ENCODE data around the gene TDRD7. TPM values are rescaled to one million over a fixed set of nuclear protein-coding genes. Genes with fewer than 3 reads are reported as not detected.

TDRD7 gene
- polyA plus RNA-seq, 1 donor from 2014 or later, result 9.7 TPM

GRCh38 chr9:97365634-97366033 is 46.3 kb upstream of the TDRD7 start:
- Histone ChIP-seq H3F3A (ENCODE audit: insufficient read depth, low read length, poor library complexity, severe bottlenecking) (no peaks in the 10 kb centered on the region), H3K4me3 (ENCODE audit: low read length) (no peak overlapping the region), H3K9me3 (ENCODE audit: low read length) (no peaks in the 10 kb centered on the region), H3K27ac (ENCODE audit: low read length) (no peak overlapping the region), H3K36me3 (ENCODE audit: insufficient read depth, low read length) (peaks cover 10% of the 10 kb centered on the region), H3K79me2 (replicated peaks; ENCODE audit: insufficient read depth, low read length) (no peaks in the 10 kb centered on the region), H2AFZ (ENCODE audit: low read depth, low read length) (no peak overlapping the region), H3K27me3 (ENCODE audit: insufficient read depth, low read depth, low read length) (no peaks in the 10 kb centered on the region), H3K9ac (ENCODE audit: low read length) (no peak overlapping the region), H3K9me2 (ENCODE audit: insufficient read depth, low read length) (no peaks in the 10 kb centered on the region), H3K4me2 (ENCODE audit: low read length) (no peak overlapping the region), H4K20me1 (ENCODE audit: insufficient read depth) (no peaks in the 10 kb centered on the region)
- TF ChIP-seq CTCF (IDR thresholded peaks at IDR 0.05; ENCODE audit: poor library complexity, severe bottlenecking) (no peak), EZH2 (IDR thresholded peaks at IDR 0.05; ENCODE audit: borderline replicate concordance, insufficient read depth, low read length, poor library complexity, severe bottlenecking) (no peak), SMC3 (conservative IDR thresholded peaks at IDR 0.05; ENCODE audit: poor library complexity) (no peak), REST (IDR thresholded peaks at IDR 0.05; ENCODE audit: borderline replicate concordance) (no peak), RAD21 (conservative IDR thresholded peaks at IDR 0.05) (no peak), POLR2AphosphoS5 (IDR thresholded peaks at IDR 0.05) (no peak), TAF1 (IDR thresholded peaks at IDR 0.05; ENCODE audit: low read depth) (no peak), EP300 (conservative IDR thresholded peaks at IDR 0.05; ENCODE audit: poor library complexity, severe bottlenecking) (no peak), MXI1 (conservative IDR thresholded peaks at IDR 0.05; ENCODE audit: poor library complexity, severe bottlenecking) (no peak)

- H3K36me3 ChIP-seq (ENCODE audit: insufficient read depth, low read length), result peaks cover 11% of the 10 kb centered on the region
- TF ChIP-seq POLR2AphosphoS5 (IDR thresholded peaks at IDR 0.05) (no peak), RAD21 (conservative IDR thresholded peaks at IDR 0.05) (no peak), EZH2 (IDR thresholded peaks at IDR 0.05; ENCODE audit: borderline replicate concordance, insufficient read depth, low read length, poor library complexity, severe bottlenecking) (no peak), CTCF (IDR thresholded peaks at IDR 0.05; ENCODE audit: poor library complexity, severe bottlenecking) (no peak), REST (IDR thresholded peaks at IDR 0.05; ENCODE audit: borderline replicate concordance) (no peak), MXI1 (conservative IDR thresholded peaks at IDR 0.05; ENCODE audit: poor library complexity, severe bottlenecking) (no peak), EP300 (conservative IDR thresholded peaks at IDR 0.05; ENCODE audit: poor library complexity, severe bottlenecking) (no peak), TAF1 (IDR thresholded peaks at IDR 0.05; ENCODE audit: low read depth) (no peak), SMC3 (conservative IDR thresholded peaks at IDR 0.05; ENCODE audit: poor library complexity) (no peak)
- H3K79me2 ChIP-seq (replicated peaks; ENCODE audit: insufficient read depth, low read length), result no peaks in the 10 kb centered on the region
- no peaks in the 10 kb centered on the region for H3K27me3 ChIP-seq (ENCODE audit: insufficient read depth, low read depth, low read length)
- no peak overlapping the region for H3K9ac ChIP-seq (ENCODE audit: low read length)
- H4K20me1 ChIP-seq (ENCODE audit: insufficient read depth), result no peaks in the 10 kb centered on the region
- no peak overlapping the region for H3K4me3 ChIP-seq (ENCODE audit: low read length)
- no peaks in the 10 kb centered on the region for H3K9me2 ChIP-seq (ENCODE audit: insufficient read depth, low read length)
- H3K27ac ChIP-seq (ENCODE audit: low read length), result no peak overlapping the region
- H3K9me3 ChIP-seq (ENCODE audit: low read length), result no peaks in the 10 kb centered on the region
- no peak overlapping the region for H2AFZ ChIP-seq (ENCODE audit: low read depth, low read length)
- no peak overlapping the region for H3K4me2 ChIP-seq (ENCODE audit: low read length)
- H3F3A ChIP-seq (ENCODE audit: insufficient read depth, low read length, poor library complexity, severe bottlenecking), result no peaks in the 10 kb centered on the region
These were observed 45.4 kb upstream of the TDRD7 start for GRCh38 chr9:97366476-97366875.
